Mononuclear cell (primary cell): ENCODE results near the gene MYMX. TPM values are rescaled to one million over a fixed set of nuclear protein-coding genes. Genes with fewer than 3 reads are reported as not detected.

Source experiments
- H3K27me3 ChIP-seq: 2 replicates; pipeline ENCODE4 v1.6.0; 2011; ENCODE audit warnings: low read length, control low read depth; ENCODE audit not compliant: insufficient read depth
- H3K4me1 ChIP-seq: 2 replicates; pipeline ENCODE4 v1.5.1; 2011; ENCODE audit warnings: mild to moderate bottlenecking, low read length, control low read depth; ENCODE audit not compliant: insufficient read depth
- H3K4me3 ChIP-seq: 2 replicates; pipeline ENCODE4 v1.5.1; 2011; ENCODE audit warnings: mild to moderate bottlenecking, low read length, moderate library complexity
- H3K9me3 ChIP-seq: 2 replicates; pipeline ENCODE4 v1.5.1; 2011; ENCODE audit warnings: low read depth, mild to moderate bottlenecking, control low read depth, low read length
- total RNA-seq: library from RNA; depleted of rRNA; stranded (reverse); fragments of >200 nt; gene quantifications from one replicate; pipeline ENCODE4 v1.2.3, GENCODE V29; 2012

MYMX gene
- total RNA-seq, 1 donor: not detected

GRCh38 chr6:44255871-44256774 lies 39.4 kb downstream of the MYMX start:
- Histone ChIP-seq H3K4me1 (peaks cover 47% of the 10 kb centered on the region), H3K4me3 (peak overlapping the region; percentile 70), H3K9me3 (no peaks in the 10 kb centered on the region), H3K27me3 (no peaks in the 10 kb centered on the region)

DNA sequence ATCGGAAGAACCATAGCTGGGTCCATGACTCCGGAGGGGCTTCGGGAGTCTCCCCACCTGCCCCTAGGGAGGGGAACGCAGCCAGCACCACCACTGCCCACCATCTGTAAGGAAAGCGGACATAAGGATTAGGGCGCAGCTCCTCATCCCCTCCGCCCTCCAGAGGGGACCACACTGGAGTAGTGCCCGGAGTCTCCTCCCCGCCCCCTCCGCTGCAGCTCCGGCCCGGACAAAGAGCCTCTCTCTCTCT lies 40.0 kb downstream of the MYMX start:
- Histone ChIP-seq H3K4me3 (peak overlapping the region; percentile 70), H3K4me1 (peaks cover 52% of the 10 kb centered on the region), H3K27me3 (no peaks in the 10 kb centered on the region), H3K9me3 (no peaks in the 10 kb centered on the region)

DNA sequence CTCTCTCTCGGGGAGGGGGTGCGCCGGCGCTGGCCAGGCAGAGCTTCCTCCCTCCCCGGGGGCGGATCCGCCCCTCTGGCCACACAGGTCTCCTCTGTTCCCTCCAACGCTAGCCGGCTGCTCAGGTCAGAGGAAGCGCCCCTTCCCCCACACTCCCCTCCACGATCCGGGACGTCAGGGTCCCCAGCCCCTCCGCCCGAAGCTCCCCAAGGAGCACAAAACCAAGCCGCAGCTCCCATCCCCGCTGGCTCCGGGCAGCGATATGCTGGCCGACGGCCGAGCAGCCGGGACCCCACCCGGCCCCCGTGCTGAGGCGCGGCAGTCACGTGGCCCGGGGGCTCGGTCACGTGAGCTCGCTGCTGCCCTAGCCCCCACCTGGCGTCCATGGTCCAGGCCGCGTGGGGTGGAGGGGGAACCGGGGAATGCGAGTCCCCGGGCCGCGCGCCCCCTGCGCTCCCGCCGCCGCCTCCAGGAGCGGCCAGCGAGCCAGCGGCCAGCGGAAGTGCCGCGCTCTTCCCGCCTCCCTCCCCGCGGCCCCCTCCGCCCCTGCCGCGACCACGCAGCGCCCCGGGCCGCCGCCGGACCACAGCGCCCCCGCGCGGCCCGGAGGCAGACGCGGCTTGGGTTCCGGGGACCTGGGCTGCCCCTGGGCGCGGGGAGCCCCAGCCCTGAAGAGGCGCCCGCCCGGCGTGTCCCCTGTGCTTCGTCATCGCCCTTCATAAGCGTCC lies 40.5 kb downstream of the MYMX start, which contains the start of gene SLC35B2:
Gene SLC35B2, minus strand, starts transcription at position 504 of the 728 bp plus-strand sequence. Its CDS starts 118 bp downstream, at position 386.
- Histone ChIP-seq H3K4me1 (peaks cover 57% of the 10 kb centered on the region), H3K9me3 (no peaks in the 10 kb centered on the region), H3K27me3 (no peaks in the 10 kb centered on the region), H3K4me3 (peak within 1 kb of the TSS; percentile 70)

GRCh38 chr6:44257753-44258324 lies 41.1 kb downstream of the MYMX start:
- Histone ChIP-seq H3K9me3 (no peaks in the 10 kb centered on the region), H3K4me1 (peaks cover 63% of the 10 kb centered on the region), H3K27me3 (no peaks in the 10 kb centered on the region), H3K4me3 (peak overlapping the region; percentile 70)

GRCh38 chr6:44258325-44258863 lies 41.7 kb downstream of the MYMX start:
- no peak overlapping the region for H3K4me3 ChIP-seq
- no peaks in the 10 kb centered on the region for H3K27me3 ChIP-seq
- peaks cover 69% of the 10 kb centered on the region for H3K4me1 ChIP-seq
- H3K9me3 ChIP-seq: no peaks in the 10 kb centered on the region

DNA sequence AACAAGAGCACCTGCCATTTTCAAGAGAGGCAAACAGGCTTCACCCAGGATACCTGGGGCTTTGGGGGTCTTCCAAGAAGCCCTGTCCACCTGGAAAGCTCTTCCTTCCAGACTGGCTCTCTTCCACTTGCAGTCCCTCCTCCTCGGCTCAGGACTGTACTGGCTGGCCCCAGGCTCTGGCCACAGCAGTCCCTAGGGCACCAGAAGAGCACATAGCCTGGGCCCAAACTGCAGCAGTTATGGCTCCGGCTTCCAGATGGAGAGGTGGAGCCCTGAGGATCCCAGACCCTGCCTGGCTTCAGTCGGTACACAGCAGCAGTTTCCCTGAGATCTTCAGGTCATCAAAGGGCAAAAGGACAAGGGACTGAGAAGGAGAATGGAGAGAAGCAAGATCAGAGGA lies 42.2 kb downstream of the MYMX start:
- Histone ChIP-seq H3K4me1 (peaks cover 74% of the 10 kb centered on the region), H3K4me3 (no peak overlapping the region), H3K9me3 (no peaks in the 10 kb centered on the region), H3K27me3 (no peaks in the 10 kb centered on the region)

GRCh38 chr6:44260011-44260410 lies 43.3 kb downstream of the MYMX start:
- H3K9me3 ChIP-seq: no peaks in the 10 kb centered on the region
- no peaks in the 10 kb centered on the region for H3K27me3 ChIP-seq
- H3K4me1 ChIP-seq: peaks cover 83% of the 10 kb centered on the region
- no peak overlapping the region for H3K4me3 ChIP-seq

DNA sequence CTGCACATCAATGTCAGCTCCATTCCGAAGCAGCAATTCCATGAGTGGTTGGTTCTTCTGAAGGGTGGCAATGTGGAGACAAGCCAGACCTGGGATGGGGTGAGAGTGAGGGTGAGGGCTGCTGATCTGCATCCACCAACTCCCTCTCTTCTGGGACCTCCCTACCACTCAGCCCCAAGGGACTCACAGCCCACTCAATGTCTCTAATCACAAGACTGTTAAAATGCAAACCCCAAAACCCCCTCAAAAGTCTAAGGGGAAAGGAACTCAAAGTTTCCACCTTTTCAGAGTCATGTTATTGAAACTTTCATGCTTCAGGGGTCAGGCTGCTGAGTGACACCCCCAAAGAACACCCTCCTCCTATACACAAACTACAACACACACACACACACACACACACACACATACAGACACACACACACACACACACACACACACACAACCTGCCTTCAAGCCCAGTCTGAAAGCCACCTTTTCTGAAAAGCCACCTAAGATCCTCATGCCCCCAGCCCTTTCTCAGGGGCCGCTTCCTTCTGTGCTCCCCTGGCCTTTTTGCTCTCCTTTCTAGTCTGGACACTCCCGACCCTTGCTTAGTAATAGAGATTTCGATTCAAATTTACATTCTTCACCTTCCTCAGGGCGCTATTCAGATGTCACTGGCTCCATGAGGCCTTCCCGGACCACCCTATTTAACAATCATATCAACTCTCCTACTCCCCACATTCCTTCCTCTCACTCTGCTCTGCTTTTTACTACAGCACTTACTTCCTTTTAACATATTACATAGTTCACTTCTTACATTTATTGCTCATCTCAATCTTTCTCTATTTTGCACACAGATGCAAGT lies 43.9 kb downstream of the MYMX start:
- no peaks in the 10 kb centered on the region for H3K9me3 ChIP-seq
- H3K4me3 ChIP-seq: no peak overlapping the region
- peaks cover 83% of the 10 kb centered on the region for H3K4me1 ChIP-seq
- H3K27me3 ChIP-seq: no peaks in the 10 kb centered on the region

DNA sequence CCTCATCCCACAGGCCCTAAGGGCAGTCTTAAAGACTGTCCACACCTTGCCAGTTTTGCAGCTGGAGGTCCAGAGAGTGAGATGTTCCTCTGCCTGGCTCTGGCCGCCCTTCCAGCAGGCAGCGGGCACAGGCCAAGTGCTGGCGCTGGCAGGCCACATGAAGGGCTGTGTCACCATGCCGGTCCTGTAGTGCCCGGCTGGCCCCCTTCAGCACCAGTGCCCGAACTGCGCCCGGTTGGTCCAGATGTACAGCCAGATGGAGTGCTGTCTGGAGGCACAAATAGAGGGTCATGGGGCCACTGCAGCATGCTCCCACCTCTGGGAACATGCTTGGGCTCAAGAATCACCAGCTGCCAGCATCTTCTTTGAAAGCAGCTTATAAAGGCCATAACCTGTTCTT lies 44.9 kb downstream of the MYMX start:
- peaks cover 83% of the 10 kb centered on the region for H3K4me1 ChIP-seq
- no peak overlapping the region for H3K4me3 ChIP-seq
- no peaks in the 10 kb centered on the region for H3K9me3 ChIP-seq
- no peaks in the 10 kb centered on the region for H3K27me3 ChIP-seq

DNA sequence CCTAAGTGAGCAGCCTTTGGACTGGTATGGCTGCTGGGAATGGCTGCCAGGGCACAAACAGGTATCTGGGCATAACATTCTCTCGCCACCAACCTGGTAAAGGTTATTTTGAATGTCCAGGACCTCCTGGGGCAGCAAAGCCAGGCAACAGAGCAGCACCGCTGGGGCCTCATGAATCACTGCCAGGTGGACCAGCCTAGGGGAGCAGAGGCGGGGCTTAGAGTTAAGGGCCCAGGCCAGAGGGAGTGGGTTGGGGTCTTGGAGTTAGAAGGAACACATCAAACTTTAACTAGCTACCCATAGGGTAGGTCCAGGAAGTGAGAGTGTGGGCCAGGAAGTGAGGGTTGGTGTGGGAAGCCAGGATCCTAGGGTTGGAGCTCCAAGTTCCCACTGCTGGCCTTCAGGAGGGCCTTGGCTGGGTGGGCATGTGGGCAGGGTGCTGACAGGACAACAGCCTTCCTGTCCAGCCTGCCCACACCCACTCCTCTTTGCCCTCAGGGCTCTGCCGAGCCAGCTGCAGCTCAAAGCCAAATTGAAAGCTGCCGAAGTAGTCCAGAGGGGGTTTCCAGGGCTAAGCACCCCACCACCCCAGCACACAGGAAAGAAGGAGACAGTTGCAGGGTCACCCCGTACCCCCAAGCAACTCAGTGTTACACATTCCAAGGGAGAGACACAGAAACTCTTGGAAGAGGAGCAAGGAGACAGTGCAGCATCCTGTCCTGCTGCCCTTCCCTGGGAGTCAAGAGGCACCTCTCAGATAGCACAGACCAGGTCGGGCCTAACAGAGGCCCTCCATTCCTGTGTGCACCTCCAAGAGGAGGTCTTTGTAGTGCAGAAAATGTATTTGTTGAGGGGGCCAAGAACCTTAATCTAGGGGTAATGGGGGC lies 46.0 kb downstream of the MYMX start:
- Histone ChIP-seq H3K4me1 (peaks cover 78% of the 10 kb centered on the region), H3K4me3 (peak overlapping the region; percentile 91), H3K9me3 (no peaks in the 10 kb centered on the region), H3K27me3 (no peaks in the 10 kb centered on the region)

DNA sequence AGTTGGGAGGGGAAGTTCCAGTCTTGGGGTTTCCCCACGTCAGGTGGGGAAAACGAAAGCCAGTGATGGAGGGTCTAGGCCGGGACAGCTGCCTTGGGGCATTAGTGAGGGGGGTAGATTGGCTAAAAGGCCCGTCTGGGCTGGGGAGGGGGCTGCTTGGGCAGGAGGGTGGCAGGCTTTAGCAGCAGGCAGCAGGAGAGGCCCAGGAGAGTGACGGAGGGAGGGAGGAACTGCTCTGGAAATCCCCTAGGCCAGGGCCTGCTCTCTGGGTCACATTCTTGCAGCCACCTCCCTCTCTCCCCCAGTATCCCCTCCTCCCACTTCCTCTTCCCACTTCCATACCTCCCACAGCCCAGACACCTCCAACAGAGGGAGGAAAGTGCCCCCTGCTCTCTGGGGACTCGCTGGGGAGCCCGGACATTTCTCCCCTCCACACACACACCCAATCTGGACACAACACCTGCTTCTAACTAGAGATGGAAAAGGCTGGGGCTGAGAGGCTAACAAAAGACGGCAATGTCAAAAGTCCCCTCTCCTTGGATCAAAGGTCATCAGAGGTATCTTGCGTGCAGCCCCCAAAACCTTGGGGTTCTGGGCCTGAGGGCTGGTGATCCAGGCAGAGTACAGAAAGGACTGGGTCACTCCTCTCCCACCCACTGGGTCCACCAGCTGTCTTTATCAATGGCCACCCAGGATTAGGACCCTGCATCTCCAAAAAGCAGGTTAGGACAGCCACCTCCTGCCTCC lies 46.8 kb downstream of the MYMX start:
- peaks cover 2% of the 10 kb centered on the region for H3K27me3 ChIP-seq
- H3K4me1 ChIP-seq: peaks cover 70% of the 10 kb centered on the region
- peak overlapping the region; percentile 91 for H3K4me3 ChIP-seq
- no peaks in the 10 kb centered on the region for H3K9me3 ChIP-seq

DNA sequence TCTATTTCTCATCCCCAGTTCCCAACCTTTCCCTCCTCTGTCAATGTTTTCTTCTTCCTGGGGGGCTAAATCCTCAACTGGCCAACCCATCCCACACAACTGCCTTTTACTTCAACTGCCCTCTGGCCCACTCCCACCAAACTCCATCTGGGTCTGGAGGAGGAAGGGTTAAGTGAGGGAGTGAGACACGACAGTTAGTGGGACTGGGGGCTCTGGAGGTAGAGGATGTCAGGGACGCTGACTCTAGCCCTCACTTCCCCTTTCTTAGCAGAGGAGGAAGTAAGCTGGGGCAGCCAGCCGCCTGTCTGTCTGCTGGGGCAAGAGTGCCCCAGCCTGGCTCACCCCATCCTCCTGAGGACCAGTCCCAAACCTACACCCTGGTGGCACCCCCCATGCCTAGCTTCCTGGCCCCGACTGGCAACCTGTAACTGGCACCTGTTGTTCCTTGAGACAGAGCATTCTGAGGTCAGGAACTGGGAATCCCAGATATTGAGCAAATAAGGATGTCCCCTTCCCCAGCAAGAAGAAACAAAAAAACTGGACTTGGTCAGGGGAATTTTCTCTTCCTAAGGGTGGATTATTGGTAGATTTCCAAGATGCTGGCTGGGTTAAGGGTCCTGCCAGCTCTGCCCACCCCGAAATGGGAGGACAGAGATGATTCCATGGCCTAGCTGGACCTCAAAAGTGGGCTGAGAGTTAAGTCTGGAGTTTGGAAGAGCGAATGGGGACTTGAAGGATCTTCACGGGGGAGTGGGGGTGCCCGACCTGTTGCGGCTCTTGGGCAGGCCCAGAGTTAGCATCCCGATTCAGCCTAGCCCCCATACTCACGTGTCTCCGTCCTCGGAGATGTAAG lies 47.7 kb downstream of the MYMX start:
- H3K27me3 ChIP-seq: peaks cover 9% of the 10 kb centered on the region
- H3K9me3 ChIP-seq: no peaks in the 10 kb centered on the region
- peaks cover 62% of the 10 kb centered on the region for H3K4me1 ChIP-seq
- H3K4me3 ChIP-seq: peak overlapping the region; percentile 91
